ENCODE results near the gene NR4A1. TPM values are rescaled to one million over a fixed set of nuclear protein-coding genes. Genes with fewer than 3 reads are reported as not detected.
A peak's percentile ranks its signal among the peaks of the same experiment; 100 is the strongest.

The NR4A1 gene
- total RNA-seq, 1 donor from 2014 or later = 67.0 TPM

- Histone ChIP-seq H3K27ac (peak overlapping the region; percentile 92), H3K36me3 (peaks cover 32% of the 10 kb centered on the region), H3K4me3 (peak overlapping the region; percentile 71), H3K9me3 (no peaks in the 10 kb centered on the region), H3K27me3 (no peaks in the 10 kb centered on the region), H3K4me1 (peaks cover 37% of the 10 kb centered on the region)
- peak; percentile 52 for ATAC-seq
- intact Hi-C loops (cut with DNase I) = no loop called here
- no peak for TF ChIP-seq CTCF (IDR thresholded peaks at IDR 0.05)
- peak; percentile 79 for DNase-seq
Observed at GRCh38 chr12:52010152-52010622, 41.1 kb upstream of the NR4A1 start.

DNA sequence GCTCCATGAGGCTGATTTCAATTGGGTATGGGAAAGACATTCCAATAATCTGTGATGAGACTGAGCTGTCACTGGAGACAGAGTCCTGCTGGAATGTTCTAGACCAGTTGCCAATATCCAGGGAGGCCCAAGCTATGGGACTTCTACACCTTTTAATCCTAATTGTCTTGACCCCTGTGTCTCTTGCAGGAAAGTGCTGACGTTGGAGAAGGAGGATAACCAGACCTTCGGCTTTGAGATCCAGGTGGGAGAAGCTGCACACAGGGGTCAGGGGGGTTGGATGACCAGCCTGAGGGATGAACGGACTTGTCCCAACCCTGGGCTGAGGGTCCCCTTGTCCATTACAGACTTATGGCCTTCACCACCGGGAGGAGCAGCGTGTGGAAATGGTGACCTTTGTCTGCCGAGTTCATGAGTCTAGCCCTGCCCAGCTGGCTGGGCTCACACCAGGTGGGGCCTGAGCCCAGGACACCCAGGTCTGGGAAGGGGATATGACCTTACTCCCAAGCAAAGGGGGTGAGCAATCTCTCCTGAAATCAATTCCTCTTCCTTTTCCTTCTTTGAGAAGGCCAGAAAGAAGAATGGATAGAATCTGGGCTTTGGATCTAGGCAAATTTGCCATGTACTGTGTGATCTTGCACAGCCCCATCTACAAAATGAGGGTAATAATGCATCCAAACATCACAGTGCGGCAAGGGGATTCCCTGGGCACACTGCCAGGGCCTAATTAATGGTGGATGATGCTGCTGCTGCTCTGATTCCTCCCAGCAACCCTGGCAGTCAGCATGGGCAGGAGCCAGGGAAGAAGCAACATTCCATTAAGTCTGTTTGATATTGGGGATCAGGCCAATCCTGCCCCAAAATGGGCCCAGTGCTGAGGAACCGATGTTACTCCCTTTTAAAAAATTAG, 40.3 kb upstream of the NR4A1 start:
- Histone ChIP-seq H3K9me3 (no peaks in the 10 kb centered on the region), H3K27ac (peak overlapping the region; percentile 92), H3K27me3 (no peaks in the 10 kb centered on the region), H3K4me3 (peak overlapping the region; percentile 71), H3K36me3 (peaks cover 36% of the 10 kb centered on the region), H3K4me1 (peaks cover 29% of the 10 kb centered on the region)
- no peak for TF ChIP-seq CTCF (IDR thresholded peaks at IDR 0.05)
- DNase-seq (no peak), ATAC-seq (no peak)
- intact Hi-C loops (cut with DNase I) = no loop called here

GRCh38 chr12:52011602-52012214, 39.5 kb upstream of the NR4A1 start:
- Histone ChIP-seq H3K9me3 (no peaks in the 10 kb centered on the region), H3K27ac (no peak overlapping the region), H3K27me3 (no peaks in the 10 kb centered on the region), H3K4me3 (no peak overlapping the region), H3K36me3 (peaks cover 36% of the 10 kb centered on the region), H3K4me1 (peaks cover 22% of the 10 kb centered on the region)
- intact Hi-C loops (cut with DNase I) = no loop called here
- no peak for TF ChIP-seq CTCF (IDR thresholded peaks at IDR 0.05)
- DNase-seq = no peak
- no peak for ATAC-seq

DNA sequence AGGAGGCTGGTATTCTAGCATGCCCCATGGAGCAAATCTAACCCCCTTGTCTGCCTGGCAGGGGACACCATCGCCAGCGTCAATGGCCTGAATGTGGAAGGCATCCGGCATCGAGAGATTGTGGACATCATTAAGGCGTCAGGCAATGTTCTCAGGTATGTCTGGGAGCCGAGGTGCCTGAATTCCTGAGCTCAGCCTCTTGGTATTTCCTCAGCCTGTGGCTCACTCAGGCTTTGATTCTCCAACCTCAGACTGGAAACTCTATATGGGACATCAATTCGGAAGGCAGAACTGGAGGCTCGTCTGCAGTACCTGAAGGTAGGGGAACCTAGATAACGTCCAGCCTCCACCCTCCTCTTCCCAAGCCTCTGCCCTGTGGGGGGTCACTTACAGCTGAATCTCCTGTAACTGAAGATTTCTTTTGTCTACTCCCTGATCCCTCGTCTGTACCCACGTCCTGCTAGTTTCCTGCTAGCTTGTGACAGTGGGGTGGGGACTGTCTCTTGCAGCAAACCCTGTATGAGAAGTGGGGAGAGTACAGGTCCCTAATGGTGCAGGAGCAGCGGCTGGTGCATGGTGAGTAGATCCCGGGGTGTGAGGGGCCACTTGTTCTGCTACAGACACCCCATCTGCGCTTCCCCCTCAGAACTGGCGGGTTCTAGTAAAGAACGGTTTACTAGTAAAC, 37.5 kb upstream of the NR4A1 start:
- H3K4me1 ChIP-seq = peaks cover 18% of the 10 kb centered on the region
- peaks cover 36% of the 10 kb centered on the region for H3K36me3 ChIP-seq
- no peaks in the 10 kb centered on the region for H3K9me3 ChIP-seq
- intact Hi-C loops (cut with DNase I) = no loop called here
- no peak for TF ChIP-seq CTCF (IDR thresholded peaks at IDR 0.05)
- no peak for ATAC-seq
- no peak for DNase-seq
- no peak overlapping the region for H3K4me3 ChIP-seq
- no peaks in the 10 kb centered on the region for H3K27me3 ChIP-seq
- no peak overlapping the region for H3K27ac ChIP-seq

- Histone ChIP-seq H3K4me1 (peaks cover 14% of the 10 kb centered on the region), H3K27ac (no peak overlapping the region), H3K27me3 (no peaks in the 10 kb centered on the region), H3K36me3 (peaks cover 36% of the 10 kb centered on the region), H3K4me3 (no peak overlapping the region), H3K9me3 (no peaks in the 10 kb centered on the region)
- DNase-seq (no peak), ATAC-seq (no peak)
- no peak for TF ChIP-seq CTCF (IDR thresholded peaks at IDR 0.05)
- intact Hi-C loops (cut with DNase I) = no loop called here
Observed at GRCh38 chr12:52014567-52015530, 36.4 kb upstream of the NR4A1 start.
